K562 (cell line): Measurements from ENCODE around the gene ANKFN1. TPM values are rescaled to one million over a fixed set of nuclear protein-coding genes. Genes with fewer than 3 reads are reported as not detected.

ENCODE experiments used
- ATAC-seq: fragments of 200-7000 bp; cut with Tn5 transposase; 3 replicates; pipeline ENCODE4 v1.9.1; 2020; ENCODE audit warnings: moderate library complexity
- BruUV-seq: library from RNA; stranded (reverse); fragments of 400-500 nt; replicated peaks from 2 replicates; lab custom pipeline; 2021; lab: Mats Ljungman, UMichigan
- CTCF ChIA-PET: fragments of 300-600 bp; formaldehyde crosslinking; extraction: SDS; loops from one replicate; lab custom pipeline; 2021; ENCODE audit warnings: low intra/inter-chr PET ratio; lab: Yijun Ruan, JAX
- POLR2A ChIA-PET: fragments of 300-600, 350-650 bp; sonication (Branson Sonifier 250); formaldehyde crosslinking; extraction: SDS; loops from one replicate; lab custom pipeline; 2021; ENCODE audit warnings: antibody characterized with exemption, inconsistent platforms; lab: Yijun Ruan, JAX
- DNase-seq, 4 experiments: peaks; one replicate each; pipeline versions ENCODE4 v3.0.0 to v3.0.0-alpha.2; 2011 to 2018; ENCODE audit warnings: low spot score in 3 of 4, mixed read lengths in 3 of 4; ENCODE audit errors: extremely low read depth in 1 of 4
- FAIRE-seq: peaks from 2 replicates; lab custom pipeline; 2011; peaks lifted over from hg19 to GRCh38; lab: Jason Lieb, UNC
- H2AFZ ChIP-seq: 2 replicates; pipeline ENCODE4 v1.6.0; 2011; ENCODE audit warnings: low read depth, low read length, control low read depth, inconsistent platforms
- H3K27ac ChIP-seq: fragments of 200-600 bp; 3 replicates; pipeline ENCODE4 v1.8.0; 2011; ENCODE audit warnings: low read depth, mild to moderate bottlenecking, control low read depth, inconsistent platforms, low read length, moderate library complexity, mixed read lengths; ENCODE audit errors: extremely low read depth
- H3K27me3 ChIP-seq, 2 experiments: fragments of 300-600 bp in 1 of 2; 2 replicates in 1 of 2; 3 replicates in 1 of 2; pipeline versions ENCODE4 v1.6.0 to v1.8.0; 2011; ENCODE audit warnings: inconsistent platforms in 2 of 2, low read length in 2 of 2, mild to moderate bottlenecking in 1 of 2, mixed read lengths in 1 of 2, moderate library complexity in 1 of 2; ENCODE audit not compliant: control insufficient read depth in 2 of 2, insufficient read depth in 2 of 2
- H3K36me3 ChIP-seq: fragments of 300-600 bp; 3 replicates; pipeline ENCODE4 v1.8.0; 2011; ENCODE audit warnings: mild to moderate bottlenecking, low read length, inconsistent platforms; ENCODE audit not compliant: control insufficient read depth, insufficient read depth
- H3K4me1 ChIP-seq, 2 experiments: fragments of 200-600 bp in 1 of 2; replicated peaks in 1 of 2; 2 replicates in 1 of 2; 3 replicates in 1 of 2; pipeline versions ENCODE4 v1.5.1 to v1.8.0; 2011; ENCODE audit warnings: inconsistent platforms in 2 of 2, low read length in 2 of 2, mild to moderate bottlenecking in 1 of 2, mixed read lengths in 1 of 2, moderate library complexity in 1 of 2; ENCODE audit not compliant: control insufficient read depth in 2 of 2, insufficient read depth in 2 of 2
- H3K4me2 ChIP-seq: 2 replicates; pipeline ENCODE4 v1.6.1; 2011; ENCODE audit warnings: low read length, control low read depth, inconsistent platforms, mixed read lengths; ENCODE audit not compliant: insufficient read depth
- H3K4me3 ChIP-seq: fragments of 200-600 bp; sonication (generic), shearing (Covaris generic); 2 replicates; pipeline ENCODE4 v1.5.1; 2016; ENCODE audit warnings: control low read depth, inconsistent platforms
- H3K79me2 ChIP-seq: fragments of 200-600 bp; 3 replicates; pipeline ENCODE4 v1.8.0; 2011; ENCODE audit warnings: low read length, inconsistent platforms; ENCODE audit not compliant: control insufficient read depth, insufficient read depth
- H3K9ac ChIP-seq, 2 experiments: 2 replicates each; pipeline versions ENCODE4 v1.6.0 to v1.6.1; 2011; ENCODE audit warnings: low read depth in 2 of 2, low read length in 2 of 2, control low read depth in 1 of 2, inconsistent platforms in 1 of 2, mild to moderate bottlenecking in 1 of 2, mixed read lengths in 1 of 2; ENCODE audit not compliant: insufficient read depth in 1 of 2
- H3K9me1 ChIP-seq: one replicate; pipeline ENCODE4 v1.6.0; 2011; ENCODE audit warnings: inconsistent platforms, mild to moderate bottlenecking, low read length, moderate library complexity; ENCODE audit not compliant: control insufficient read depth, insufficient read depth
- H3K9me3 ChIP-seq: replicated peaks from 2 replicates; pipeline ENCODE4 v1.5.1; 2011; ENCODE audit warnings: low read depth, low read length, inconsistent platforms; ENCODE audit not compliant: control insufficient read depth, insufficient read depth
- H4K20me1 ChIP-seq: replicated peaks from 2 replicates; pipeline ENCODE4 v1.6.1; 2011; ENCODE audit warnings: low read length, inconsistent platforms, mixed read lengths; ENCODE audit not compliant: control insufficient read depth, insufficient read depth
- CGGBP1 ChIP-seq: fragments of 250-450 bp; sonication (Bioruptor Pico); IDR thresholded peaks from 2 replicates; pipeline ENCODE4 v1.9.0; 2021; ENCODE audit warnings: mild to moderate bottlenecking
- ELF4 ChIP-seq: fragments of 450-650 bp; formaldehyde crosslinking; IDR thresholded peaks from 2 replicates; pipeline ENCODE4 v1.4.0; 2022; ENCODE audit warnings: missing genetic modification characterization
- L3MBTL2 ChIP-seq: fragments of 450-650 bp; IDR thresholded peaks from 2 replicates; pipeline ENCODE4 v1.6.1; 2016; ENCODE audit warnings: mild to moderate bottlenecking, moderate library complexity
- MIER1 ChIP-seq: fragments of 450-650 bp; IDR thresholded peaks from 2 replicates; pipeline ENCODE4 v1.6.1; 2016; ENCODE audit warnings: antibody characterized with exemption, mild to moderate bottlenecking, low read depth
- MTA3 ChIP-seq: fragments of 450-650 bp; formaldehyde crosslinking; IDR thresholded peaks from 2 replicates; pipeline ENCODE4 v1.6.1; 2017; ENCODE audit warnings: mild to moderate bottlenecking, borderline replicate concordance
- NRF1 ChIP-seq, 2 experiments: fragments of 450-650 bp; IDR thresholded peaks in 1 of 2; conservative IDR thresholded peaks in 1 of 2; 2 replicates each; pipeline ENCODE4 v1.6.1; 2014; ENCODE audit warnings: mild to moderate bottlenecking in 2 of 2
- SIRT6 ChIP-seq: IDR thresholded peaks from one replicate; pipeline ENCODE4 v1.6.1; 2012; ENCODE audit warnings: low read depth, mild to moderate bottlenecking, control low read depth, inconsistent platforms, low read length, moderate library complexity
- TAF15 ChIP-seq: fragments of 200-400 bp; formaldehyde crosslinking; IDR thresholded peaks from 2 replicates; pipeline ENCODE4 v1.6.1; 2017; ENCODE audit warnings: mild to moderate bottlenecking, low read depth, low read length, moderate library complexity
- TRIM25 ChIP-seq: fragments of 450-650 bp; IDR thresholded peaks from 2 replicates; pipeline ENCODE4 v1.7.0; 2016; ENCODE audit warnings: borderline replicate concordance
- ZBTB8A ChIP-seq: fragments of 450-650 bp; IDR thresholded peaks from 2 replicates; pipeline ENCODE4 v1.6.1; 2018; ENCODE audit warnings: mild to moderate bottlenecking, moderate library complexity; ENCODE audit not compliant: partially characterized antibody
- ZMIZ1 ChIP-seq, 2 experiments: fragments of 150-350 bp in 1 of 2; IDR thresholded peaks; 2 replicates each; pipeline ENCODE4 v1.6.1; 2012 to 2016; ENCODE audit warnings: low read depth in 2 of 2, low read length in 2 of 2, mild to moderate bottlenecking in 1 of 2, moderate library complexity in 1 of 2
- ZNF174 ChIP-seq: fragments of 250-450 bp; sonication (Bioruptor Pico); IDR thresholded peaks from 2 replicates; pipeline ENCODE4 v1.4.0; 2020; ENCODE audit warnings: mild to moderate bottlenecking
- ZNF644 ChIP-seq: fragments of 200-800 bp; sonication (Bioruptor generic); IDR thresholded peaks from 2 replicates; pipeline ENCODE4 v1.6.1; 2016; ENCODE audit warnings: low read depth, missing genetic modification characterization, missing compliant biosample characterization
- WGBS: fragments of 100-300 bp; shearing (Covaris generic); methylation state at CpG from one replicate; pipeline ENCODE4 v1.1.6; 2016; ENCODE audit warnings: low coverage, mixed read lengths; ENCODE audit not compliant: insufficient coverage; ENCODE audit errors: missing lambda C conversion rate; 5-methylcytosine and 5-hydroxymethylcytosine counted together
- in situ Hi-C: fragments of 300-500 bp; cut with MboI; formaldehyde crosslinking; loops from 4 replicates; pipeline ENCODE4 v1.15.0; 2018; ENCODE audit warnings: inconsistent platforms, mixed read lengths
- intact Hi-C: fragments of 100-400 bp; cut with micrococcal nuclease; formaldehyde crosslinking; loops from 2 replicates; pipeline ENCODE4 v1.14.2; 2022
- polyA plus RNA-seq, 8 experiments: library from polyadenylated mRNA; depleted of rRNA in 4 of 8; stranded (reverse) in 5 of 8; unstranded in 3 of 8; fragments of >200 nt; fragmentation: Nextera tagmentation in 2 of 8; fragmentation: Illumina TruSeq in 1 of 8; extraction: Ambion mirVana in 2 of 8; extraction: Trizol in 1 of 8; gene quantifications; 2 replicates each; pipeline versions ENCODE4 v1.2.1 to v1.2.3, GENCODE V29; 2011 to 2014; ENCODE audit warnings: inconsistent platforms in 1 of 8, missing spikeins in 1 of 8
- total RNA-seq, 7 experiments: library from RNA; depleted of rRNA in 6 of 7; stranded (reverse); fragments of >200 nt in 6 of 7; fragmentation: Illumina TruSeq in 2 of 7; extraction: Trizol in 2 of 7; gene quantifications; 2 replicates each; pipeline versions ENCODE4 v1.2.1 to v1.2.3, GENCODE V29; 2011 to 2021; ENCODE audit warnings: low replicate concordance in 1 of 7
- TF ChIP-seq, protein P1 (sequence below): sonication (generic); formaldehyde crosslinking; IDR thresholded peaks from 2 replicates; pipeline ENCODE4 v1.8.0; 2022; ENCODE audit warnings: mild to moderate bottlenecking, low read depth, missing genetic modification reagents

ANKFN1 gene
- total and polyA plus RNA-seq, 9 of the 15 experiments (the other 6 are each of a cell fraction or from before 2014, with no cell fraction given), result 0.04 to 0.39 (median 0.15) TPM; not detected in 1

GRCh38 chr17:56274491-56274890 lies 121.2 kb downstream of the ANKFN1 start (continued):
- TF ChIP-seq TRIM25 (no peak), TAF15 (no peak), ZBTB8A (no peak), ZNF174 (CRISPR knock-in tag) (no peak)

DNA sequence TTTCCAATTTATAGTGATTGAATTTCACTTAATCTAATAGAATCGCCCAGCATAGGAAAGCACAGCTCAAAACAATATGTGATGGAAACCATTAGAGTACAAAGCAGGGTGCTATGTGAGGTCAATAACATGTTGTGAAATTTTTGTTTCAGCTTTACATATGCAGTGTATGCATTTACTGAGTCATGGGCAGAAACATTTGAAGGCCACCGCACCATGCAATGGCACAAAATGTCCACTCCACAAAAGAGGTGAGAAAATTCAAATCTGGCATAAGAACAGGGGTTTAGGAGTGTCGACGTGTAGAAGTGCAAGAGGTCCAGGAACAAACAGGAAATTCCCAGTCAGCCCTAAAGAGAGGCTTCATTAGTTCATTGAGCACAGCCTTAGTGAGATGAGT lies 131.2 kb downstream of the ANKFN1 start:
- no peak for DNase-seq
- Histone ChIP-seq H3K9ac (no peak overlapping the region), H3K4me3 (no peak overlapping the region), H2AFZ (no peak overlapping the region), H3K9me1 (no peaks in the 10 kb centered on the region), H3K79me2 (no peaks in the 10 kb centered on the region), H3K27me3 (no peaks in the 10 kb centered on the region), H4K20me1 (no peaks in the 10 kb centered on the region), H3K4me1 (no peaks in the 10 kb centered on the region), H3K27ac (no peak overlapping the region), H3K4me2 (no peak overlapping the region), H3K9me3 (no peaks in the 10 kb centered on the region), H3K36me3 (no peaks in the 10 kb centered on the region)
- intact Hi-C loops, result no loop called here
- FAIRE-seq, result no peak
- WGBS, result 6% methylated on average over 4 of the region's 4 CpGs
- ATAC-seq, result no peak
- BruUV-seq, result no TSS peak
- ChIA-PET CTCF (no interaction called here), POLR2A (no interaction called here)
- in situ Hi-C loops, result no loop called here
- TF ChIP-seq CGGBP1 (CRISPR knock-in tag) (no peak), ZNF644 (tag) (no peak), NRF1 (conservative IDR thresholded peaks at IDR 0.05 in 1 of 2, IDR thresholded peaks at IDR 0.05 in 1 of 2) (no peak), MTA3 (no peak), ELF4 (CRISPR knock-in tag) (no peak), ZMIZ1 (IDR thresholded peaks at IDR 0.05; ENCODE audit: low read depth in 2 of 2, low read length in 2 of 2) (no peak), MIER1 (no peak), SIRT6 (no peak), L3MBTL2 (no peak)
- TF ChIP-seq, protein P1, sequence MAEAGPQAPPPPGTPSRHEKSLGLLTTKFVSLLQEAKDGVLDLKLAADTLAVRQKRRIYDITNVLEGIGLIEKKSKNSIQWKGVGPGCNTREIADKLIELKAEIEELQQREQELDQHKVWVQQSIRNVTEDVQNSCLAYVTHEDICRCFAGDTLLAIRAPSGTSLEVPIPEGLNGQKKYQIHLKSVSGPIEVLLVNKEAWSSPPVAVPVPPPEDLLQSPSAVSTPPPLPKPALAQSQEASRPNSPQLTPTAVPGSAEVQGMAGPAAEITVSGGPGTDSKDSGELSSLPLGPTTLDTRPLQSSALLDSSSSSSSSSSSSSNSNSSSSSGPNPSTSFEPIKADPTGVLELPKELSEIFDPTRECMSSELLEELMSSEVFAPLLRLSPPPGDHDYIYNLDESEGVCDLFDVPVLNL, result no peak
